Breast epithelium (tissue), 4 donors: ENCODE measurements around the gene NCOA4. TPM values are rescaled to one million over a fixed set of nuclear protein-coding genes. Genes with fewer than 3 reads are reported as not detected.

Experiments used
- DNase-seq, 2 donors: peaks; one replicate each; pipeline ENCODE4 v3.0.0-alpha.2; 2019; ENCODE audit warnings: low spot score in 2 of 2
- H3K27ac ChIP-seq, 2 donors: fragments of 200-600 bp; sonication (generic) in 1 of 2; one replicate each; pipeline ENCODE4 v1.5.1; 2016 to 2019; ENCODE audit warnings: mild to moderate bottlenecking in 1 of 2
- H3K27me3 ChIP-seq, 2 donors: fragments of 200-600 bp; sonication (generic) in 1 of 2; one replicate each; pipeline versions ENCODE4 v1.5.1 to v1.6.0; 2017 to 2019; ENCODE audit warnings: control low read depth in 1 of 2, mild to moderate bottlenecking in 1 of 2
- H3K36me3 ChIP-seq: fragments of 200-600 bp; one replicate; pipeline ENCODE4 v1.5.1; 2019
- H3K4me1 ChIP-seq, 2 donors: fragments of 200-600 bp; sonication (generic); one replicate each; pipeline ENCODE4 v1.5.1; 2016 to 2019; ENCODE audit warnings: control low read depth in 1 of 2
- H3K4me3 ChIP-seq, 3 donors: fragments of 200-600 bp; sonication (generic); 1 replicate in 2 of 3; 2 replicates in 1 of 3; pipeline ENCODE4 v1.5.1; 2016 to 2019; ENCODE audit warnings: mild to moderate bottlenecking in 3 of 3, moderate library complexity in 2 of 3
- H3K9me3 ChIP-seq, 2 donors: fragments of 200-600 bp; sonication (generic) in 1 of 2; one replicate each; pipeline ENCODE4 v1.5.1; 2016 to 2019; ENCODE audit warnings: control low read depth in 1 of 2
- POLR2A ChIP-seq: fragments of 450-650 bp; IDR thresholded peaks from one replicate; pipeline ENCODE4 v1.6.1; 2016; ENCODE audit warnings: antibody characterized with exemption, mild to moderate bottlenecking, moderate library complexity
- POLR2AphosphoS5 ChIP-seq, 3 donors: sonication (generic); formaldehyde crosslinking; IDR thresholded peaks; one replicate each; pipeline ENCODE4 v1.6.1; 2017; ENCODE audit warnings: antibody characterized with exemption in 3 of 3
- intact Hi-C: fragments of 100-400 bp; cut with DNase I; formaldehyde crosslinking; loops from one replicate; pipeline ENCODE4 v1.15.1; 2023; ENCODE audit warnings: low total_unique reads
- total RNA-seq, 3 donors: library from RNA; depleted of rRNA; stranded (reverse); fragments of >200 nt; gene quantifications; one replicate each; pipeline ENCODE4 v1.1.0, GENCODE V29; 2016
- TF ChIP-seq, protein P1 (sequence below), 3 donors: fragments of 450-650 bp; IDR thresholded peaks; one replicate each; pipeline ENCODE4 v1.5.1; 2016 to 2017; ENCODE audit warnings: antibody characterized with exemption in 3 of 3, mild to moderate bottlenecking in 3 of 3, moderate library complexity in 3 of 3

Gene NCOA4
- total RNA-seq, 3 donors from 2014 or later: 121 to 200 (median 189) TPM

DNA sequence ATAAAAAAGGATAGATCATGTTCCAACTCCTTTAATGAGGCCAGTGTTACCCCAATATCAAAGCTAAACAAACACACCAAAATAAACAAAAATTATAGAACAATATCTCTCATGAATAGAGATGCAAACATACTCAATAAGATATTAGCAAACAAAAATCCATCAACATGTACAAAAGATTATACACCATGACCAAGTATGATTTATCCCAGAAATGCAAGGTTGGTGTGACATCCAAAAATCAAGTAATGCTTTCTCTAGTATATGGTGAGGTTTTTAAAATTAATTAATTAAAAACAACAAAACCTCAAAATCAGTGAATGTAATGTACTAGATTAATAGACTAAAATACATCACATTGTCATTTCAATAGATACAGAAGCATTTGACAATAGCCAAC, 26.6 kb upstream of the NCOA4 start:
- no peaks in the 10 kb centered on the region for H3K36me3 ChIP-seq
- H3K4me1 ChIP-seq: no peaks in the 10 kb centered on the region
- intact Hi-C loops: no loop called here
- no peak overlapping the region for H3K27ac ChIP-seq
- no peak for DNase-seq
- TF ChIP-seq POLR2A (no peak), POLR2AphosphoS5 (IDR thresholded peaks at IDR 0.05) (no peak)
- TF ChIP-seq, protein P1, sequence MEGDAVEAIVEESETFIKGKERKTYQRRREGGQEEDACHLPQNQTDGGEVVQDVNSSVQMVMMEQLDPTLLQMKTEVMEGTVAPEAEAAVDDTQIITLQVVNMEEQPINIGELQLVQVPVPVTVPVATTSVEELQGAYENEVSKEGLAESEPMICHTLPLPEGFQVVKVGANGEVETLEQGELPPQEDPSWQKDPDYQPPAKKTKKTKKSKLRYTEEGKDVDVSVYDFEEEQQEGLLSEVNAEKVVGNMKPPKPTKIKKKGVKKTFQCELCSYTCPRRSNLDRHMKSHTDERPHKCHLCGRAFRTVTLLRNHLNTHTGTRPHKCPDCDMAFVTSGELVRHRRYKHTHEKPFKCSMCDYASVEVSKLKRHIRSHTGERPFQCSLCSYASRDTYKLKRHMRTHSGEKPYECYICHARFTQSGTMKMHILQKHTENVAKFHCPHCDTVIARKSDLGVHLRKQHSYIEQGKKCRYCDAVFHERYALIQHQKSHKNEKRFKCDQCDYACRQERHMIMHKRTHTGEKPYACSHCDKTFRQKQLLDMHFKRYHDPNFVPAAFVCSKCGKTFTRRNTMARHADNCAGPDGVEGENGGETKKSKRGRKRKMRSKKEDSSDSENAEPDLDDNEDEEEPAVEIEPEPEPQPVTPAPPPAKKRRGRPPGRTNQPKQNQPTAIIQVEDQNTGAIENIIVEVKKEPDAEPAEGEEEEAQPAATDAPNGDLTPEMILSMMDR (IDR thresholded peaks at IDR 0.05): no peak
- peaks cover 0 to 5% of the 10 kb centered on the region in 2 donors for H3K9me3 ChIP-seq
- H3K27me3 ChIP-seq: no peaks in the 10 kb centered on the region
- no peak overlapping the region for H3K4me3 ChIP-seq

DNA sequence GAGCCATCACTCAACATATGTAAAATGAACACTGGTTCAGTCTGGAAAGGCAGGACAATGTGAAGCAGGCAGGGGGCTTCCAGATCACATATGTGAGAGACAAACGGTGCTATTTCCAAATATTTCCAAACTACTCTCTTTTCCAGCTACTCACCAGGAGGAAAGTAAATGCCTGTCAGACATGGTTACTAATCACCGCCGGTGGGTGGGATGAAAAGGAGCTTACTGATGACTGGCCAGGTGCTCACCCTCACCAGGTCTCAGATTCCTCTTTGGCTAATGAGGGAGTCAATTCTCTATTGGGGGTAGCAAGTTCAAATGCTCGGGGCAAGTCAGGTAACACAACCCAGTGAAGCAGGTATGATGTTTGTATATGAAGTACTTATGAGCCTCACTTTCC, 25.3 kb upstream of the NCOA4 start:
- Histone ChIP-seq H3K27me3 (no peaks in the 10 kb centered on the region), H3K36me3 (no peaks in the 10 kb centered on the region), H3K4me3 (no peak overlapping the region), H3K9me3 (peaks cover 0 to 5% of the 10 kb centered on the region in 2 donors), H3K27ac (no peak overlapping the region), H3K4me1 (no peaks in the 10 kb centered on the region)
- intact Hi-C loops: no loop called here
- TF ChIP-seq, protein P1 (IDR thresholded peaks at IDR 0.05): no peak
- no peak for TF ChIP-seq POLR2A
- no peak for TF ChIP-seq POLR2AphosphoS5 (IDR thresholded peaks at IDR 0.05)
- DNase-seq: no peak

DNA sequence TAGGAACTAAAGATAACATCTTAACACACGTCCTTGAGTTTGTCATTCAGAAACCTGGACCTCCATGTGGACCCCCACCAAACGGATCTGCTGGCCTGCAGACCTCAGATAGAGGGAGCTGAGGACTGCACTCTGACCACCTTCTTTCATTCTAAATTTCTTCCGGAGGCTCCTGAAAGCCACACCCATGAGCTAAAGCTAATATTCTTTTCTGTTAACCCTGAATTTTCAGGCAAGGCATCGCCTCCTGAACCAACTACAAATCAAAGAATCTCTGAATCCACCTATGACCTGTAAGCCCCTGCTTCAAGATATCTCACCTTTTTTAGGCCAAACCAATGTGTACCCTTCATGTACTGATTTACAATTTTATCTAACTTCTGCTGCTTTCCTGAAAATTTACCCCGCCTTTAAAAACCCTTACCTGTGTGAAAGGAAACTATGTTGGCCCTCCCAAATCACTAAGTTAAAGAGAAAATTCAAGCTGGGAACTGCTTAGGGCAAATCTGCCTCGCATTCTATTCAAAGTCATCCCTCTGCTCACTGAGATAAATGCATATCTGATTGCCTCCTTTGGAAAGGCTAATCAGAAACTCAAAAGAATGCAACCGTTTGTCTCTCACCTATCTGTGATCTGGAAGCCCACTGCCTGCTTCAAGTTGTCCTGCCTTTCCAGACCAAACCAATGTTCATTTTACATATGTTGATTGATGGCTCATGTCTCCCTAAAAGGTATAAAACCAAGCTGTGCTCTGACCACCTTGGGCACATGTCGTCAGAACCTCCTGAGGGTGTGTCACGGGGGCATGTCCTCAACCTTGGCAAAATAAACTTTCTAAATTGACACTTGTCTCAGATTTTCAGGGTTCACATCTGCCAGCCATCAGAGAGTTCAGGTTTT, 23.4 kb upstream of the NCOA4 start:
- intact Hi-C loops: no loop called here
- Histone ChIP-seq H3K27ac (no peak overlapping the region), H3K9me3 (peaks cover 0 to 5% of the 10 kb centered on the region in 2 donors)

DNA sequence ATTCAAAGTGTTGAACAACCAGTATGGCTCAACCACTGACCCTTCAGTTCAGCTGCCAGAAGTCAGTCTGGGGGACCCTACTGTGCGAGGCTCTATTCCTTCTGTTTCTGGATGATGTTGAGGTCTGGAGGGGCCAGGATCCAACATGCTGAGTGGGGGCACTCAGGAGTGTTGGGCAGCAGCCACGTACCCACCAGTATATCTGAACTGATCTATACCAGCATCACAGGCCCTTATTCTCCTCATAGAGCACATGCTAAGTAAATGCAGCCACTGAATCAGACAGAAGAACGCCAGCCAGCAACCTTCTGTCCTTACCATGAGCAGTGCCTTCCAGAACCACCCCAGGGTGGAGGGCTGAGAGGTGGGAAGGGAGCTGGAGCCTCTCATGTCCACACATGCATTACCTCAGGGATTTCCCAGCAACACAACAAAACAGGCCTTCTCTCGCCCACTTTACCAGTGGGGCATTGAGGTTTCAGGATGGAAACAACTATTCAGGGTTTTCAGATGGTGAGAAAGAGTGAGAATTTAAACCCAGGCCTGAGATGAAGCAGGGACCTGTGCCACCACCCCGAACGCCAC, 22.5 kb upstream of the NCOA4 start:
- H3K4me1 ChIP-seq: no peaks in the 10 kb centered on the region
- peaks cover 0 to 5% of the 10 kb centered on the region in 2 donors for H3K9me3 ChIP-seq
- H3K27ac ChIP-seq: no peak overlapping the region
- H3K27me3 ChIP-seq: no peaks in the 10 kb centered on the region
- DNase-seq: no peak
- H3K4me3 ChIP-seq: no peak overlapping the region
- no peaks in the 10 kb centered on the region for H3K36me3 ChIP-seq
- intact Hi-C loops: no loop called here
- TF ChIP-seq POLR2A (no peak), POLR2AphosphoS5 (IDR thresholded peaks at IDR 0.05) (no peak)
- TF ChIP-seq, protein P1 (IDR thresholded peaks at IDR 0.05): no peak

More for the DNA sequence above, 23.4 kb upstream of the NCOA4 start:
- H3K36me3 ChIP-seq: no peaks in the 10 kb centered on the region
- no peaks in the 10 kb centered on the region for H3K4me1 ChIP-seq
- no peak overlapping the region for H3K4me3 ChIP-seq
- TF ChIP-seq POLR2AphosphoS5 (IDR thresholded peaks at IDR 0.05): no peak
- no peak for TF ChIP-seq POLR2A
- TF ChIP-seq, protein P1 (IDR thresholded peaks at IDR 0.05): no peak
- no peaks in the 10 kb centered on the region for H3K27me3 ChIP-seq
- no peak for DNase-seq
